NCI-H2196 treated with DMSO at 0.1 percent for 48 hours (cell line): Measurements from ENCODE around the gene LRRC19.

Experiments used
- DNase-seq: peaks from one replicate; lab custom pipeline; 2025; ENCODE audit not compliant: unreplicated experiment; lab: John Stamatoyannopoulos, UW

Gene LRRC19, protein sequence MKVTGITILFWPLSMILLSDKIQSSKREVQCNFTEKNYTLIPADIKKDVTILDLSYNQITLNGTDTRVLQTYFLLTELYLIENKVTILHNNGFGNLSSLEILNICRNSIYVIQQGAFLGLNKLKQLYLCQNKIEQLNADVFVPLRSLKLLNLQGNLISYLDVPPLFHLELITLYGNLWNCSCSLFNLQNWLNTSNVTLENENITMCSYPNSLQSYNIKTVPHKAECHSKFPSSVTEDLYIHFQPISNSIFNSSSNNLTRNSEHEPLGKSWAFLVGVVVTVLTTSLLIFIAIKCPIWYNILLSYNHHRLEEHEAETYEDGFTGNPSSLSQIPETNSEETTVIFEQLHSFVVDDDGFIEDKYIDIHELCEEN

DNA sequence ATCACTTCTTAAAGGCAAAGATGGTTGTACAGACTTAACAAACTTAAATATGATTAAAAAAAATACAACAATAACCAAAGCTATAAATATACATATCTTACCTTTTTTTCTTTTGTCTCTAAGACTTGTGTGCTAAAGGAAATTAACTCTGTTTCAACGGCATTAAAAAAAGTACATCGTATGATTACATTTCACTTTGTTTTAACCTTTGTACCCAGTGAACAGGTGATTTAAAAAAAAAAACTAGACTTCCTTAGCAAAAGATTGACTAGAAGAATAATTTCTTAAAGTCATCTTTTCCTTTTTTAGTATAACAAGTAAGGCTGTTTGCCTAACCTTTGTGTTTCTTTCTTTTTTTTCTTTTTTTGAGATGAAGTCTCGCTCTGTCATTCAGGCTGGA lies at the start of gene LRRC19:
TSS of gene LRRC19 (minus strand) at position 182 of the 400 bp plus-strand sequence. CDS start 5,978 bp downstream, outside the sequence.
- no peak for DNase-seq

DNA sequence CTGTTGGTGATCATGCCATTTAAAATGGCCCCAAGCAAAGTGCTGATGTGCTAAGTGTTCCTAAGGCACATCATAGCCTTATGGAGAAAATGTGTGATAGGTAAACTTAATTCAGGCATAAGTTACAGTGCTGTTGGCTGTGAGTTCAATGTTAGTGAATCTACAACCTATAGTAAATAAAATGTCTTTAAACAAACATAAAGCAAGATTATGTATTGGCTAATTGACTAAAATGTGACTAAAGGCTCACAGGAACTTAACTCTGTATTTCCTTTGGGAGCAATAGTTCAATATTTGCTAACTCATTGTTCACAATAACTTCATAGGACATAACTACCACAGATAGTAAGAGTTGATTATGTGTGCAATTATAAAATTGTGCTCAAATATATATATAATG lies 49.4 kb upstream of the LRRC19 start:
- no peak for DNase-seq

DNA sequence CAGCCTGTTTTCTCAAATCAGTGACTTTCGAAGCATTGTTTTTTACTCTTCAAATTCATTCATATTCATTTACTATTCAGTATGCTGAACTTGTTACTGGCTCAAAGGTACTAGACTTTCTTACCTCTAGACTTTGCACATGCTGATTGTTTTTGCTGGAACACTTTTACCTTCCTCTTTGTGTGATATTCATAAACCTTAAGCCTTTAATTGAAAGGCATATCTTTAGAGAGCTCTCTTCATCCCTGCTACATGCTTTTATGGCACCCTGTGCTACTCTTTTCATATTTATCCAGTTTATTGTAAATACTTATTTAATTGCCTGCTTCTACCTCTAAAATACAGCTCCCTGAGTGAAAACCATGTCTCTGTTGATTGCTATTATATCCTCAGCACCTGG lies 48.7 kb upstream of the LRRC19 start:
- DNase-seq, result no peak

DNA sequence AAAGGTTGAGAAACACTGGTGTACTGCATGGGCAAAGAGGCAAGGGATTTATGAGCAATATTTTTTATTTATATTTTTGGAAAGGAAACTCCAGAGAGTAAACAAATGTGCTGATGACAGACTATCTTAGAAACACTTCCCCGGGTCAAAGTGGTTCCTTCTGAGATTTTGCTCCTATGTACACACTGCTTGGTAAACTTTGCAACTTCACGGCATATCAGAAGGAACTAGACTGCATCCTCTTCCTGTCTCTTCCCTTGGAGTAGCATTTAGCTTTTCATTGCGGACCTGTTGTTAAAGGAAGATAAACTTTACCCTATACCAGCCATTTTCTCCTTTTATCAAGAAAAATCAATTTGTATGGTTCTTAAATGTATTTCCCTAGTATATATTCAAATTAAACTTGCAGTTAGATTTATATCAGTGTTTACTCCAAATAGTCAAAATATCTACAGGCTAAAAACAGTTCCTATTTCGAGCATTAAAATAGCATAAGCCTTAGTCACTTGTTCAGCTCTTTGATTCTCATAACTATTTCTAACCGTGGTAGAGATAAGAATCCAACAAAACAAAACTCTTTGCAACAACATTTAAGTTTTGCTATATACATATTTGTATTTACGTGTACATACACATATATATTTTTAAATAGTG lies 48.0 kb upstream of the LRRC19 start:
- DNase-seq, result no peak

DNA sequence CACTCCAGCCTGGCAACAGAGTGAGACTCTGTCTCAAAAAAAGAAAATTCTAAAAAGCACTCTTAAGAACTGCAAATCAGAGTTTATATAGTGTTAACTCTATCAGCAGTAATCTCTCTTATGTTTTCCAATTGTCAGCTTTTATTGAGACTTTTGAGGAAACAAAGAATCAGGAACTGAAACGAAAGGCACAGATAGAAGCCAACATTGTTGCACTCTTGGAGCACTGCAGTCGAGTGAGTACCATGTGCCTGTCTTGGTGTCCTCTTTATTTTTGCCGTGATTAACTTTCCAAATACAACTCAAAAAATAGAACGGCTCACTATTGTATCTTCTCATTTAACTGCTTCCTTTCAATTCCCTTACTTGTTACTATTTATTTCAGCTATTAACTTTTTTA lies 41.7 kb upstream of the LRRC19 start:
- no peak for DNase-seq

DNA sequence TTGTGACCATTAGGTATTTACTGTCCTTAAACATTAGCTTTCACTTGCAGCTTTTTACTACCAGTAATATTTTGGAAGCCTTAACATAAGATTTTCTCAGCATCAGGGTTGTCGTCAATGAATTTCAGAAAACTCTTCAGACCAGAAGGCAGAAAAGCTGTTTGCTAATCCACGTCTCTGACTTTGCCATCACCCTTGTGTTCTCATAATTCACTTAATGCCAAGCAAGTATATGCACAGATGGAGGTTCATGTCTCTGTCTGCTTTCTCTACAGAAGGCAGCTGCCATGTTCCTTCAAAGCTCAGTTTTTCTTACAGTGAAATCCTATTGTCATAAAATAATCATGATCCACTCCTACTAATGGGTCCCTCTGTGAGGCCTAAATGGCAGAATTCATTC lies 37.7 kb upstream of the LRRC19 start:
- DNase-seq, result no peak

DNA sequence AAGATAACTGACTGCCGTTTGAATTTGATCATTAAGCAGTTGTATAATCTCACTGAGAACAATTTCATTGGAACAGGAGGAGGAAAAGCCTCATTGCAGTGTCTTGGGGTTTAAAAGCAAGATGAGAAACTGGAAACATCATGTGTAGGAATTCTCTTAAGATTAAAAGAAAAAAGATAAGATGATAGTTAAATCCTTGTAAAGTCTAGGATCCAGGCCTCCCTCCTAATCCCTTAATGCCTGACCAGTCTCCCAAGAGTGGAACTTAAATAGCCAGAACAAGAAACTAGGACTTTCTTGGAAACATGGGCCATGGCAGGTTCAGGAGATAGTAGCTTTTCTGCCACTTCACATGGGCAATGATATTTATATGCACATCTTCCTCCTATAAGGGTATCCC lies 37.0 kb upstream of the LRRC19 start:
- DNase-seq, result no peak

DNA sequence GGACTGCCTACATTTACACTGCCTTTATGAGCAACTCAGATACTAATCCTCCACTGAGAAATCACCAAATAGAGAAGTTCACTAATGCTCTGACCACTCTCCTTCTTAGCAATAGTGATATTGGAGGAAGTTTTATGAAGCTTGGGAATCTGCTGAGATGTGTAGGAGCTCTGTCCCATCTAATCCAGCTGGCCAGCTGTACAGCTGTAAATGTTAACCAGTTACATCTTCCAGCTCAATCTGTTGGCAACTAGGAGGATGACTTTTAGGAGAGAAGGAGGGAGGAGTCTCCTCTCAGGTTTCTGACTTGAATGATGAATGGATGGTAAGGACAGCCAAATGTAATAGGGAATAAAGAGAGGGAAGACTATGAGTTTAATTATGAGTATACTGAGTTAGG lies 36.3 kb upstream of the LRRC19 start:
- no peak for DNase-seq

DNA sequence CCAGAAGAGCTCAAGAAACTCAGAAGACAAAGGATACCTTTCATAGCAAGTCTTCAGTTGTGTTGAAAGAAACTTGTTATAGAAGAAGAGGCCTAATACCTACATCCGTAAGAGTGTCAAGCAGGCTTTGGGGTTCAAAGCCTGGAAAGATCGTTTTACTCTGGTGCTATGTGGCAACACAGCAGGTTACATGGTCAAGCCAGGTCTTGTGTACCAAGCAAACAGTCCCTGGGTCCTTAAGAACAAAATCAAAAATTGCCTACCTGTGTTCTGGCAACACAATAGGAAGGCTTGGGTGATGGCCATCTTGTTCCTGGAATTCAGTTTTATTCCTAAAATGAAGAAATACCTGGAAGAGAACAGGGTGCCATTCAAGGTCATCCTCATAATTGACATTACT lies 32.0 kb upstream of the LRRC19 start:
- DNase-seq, result no peak

DNA sequence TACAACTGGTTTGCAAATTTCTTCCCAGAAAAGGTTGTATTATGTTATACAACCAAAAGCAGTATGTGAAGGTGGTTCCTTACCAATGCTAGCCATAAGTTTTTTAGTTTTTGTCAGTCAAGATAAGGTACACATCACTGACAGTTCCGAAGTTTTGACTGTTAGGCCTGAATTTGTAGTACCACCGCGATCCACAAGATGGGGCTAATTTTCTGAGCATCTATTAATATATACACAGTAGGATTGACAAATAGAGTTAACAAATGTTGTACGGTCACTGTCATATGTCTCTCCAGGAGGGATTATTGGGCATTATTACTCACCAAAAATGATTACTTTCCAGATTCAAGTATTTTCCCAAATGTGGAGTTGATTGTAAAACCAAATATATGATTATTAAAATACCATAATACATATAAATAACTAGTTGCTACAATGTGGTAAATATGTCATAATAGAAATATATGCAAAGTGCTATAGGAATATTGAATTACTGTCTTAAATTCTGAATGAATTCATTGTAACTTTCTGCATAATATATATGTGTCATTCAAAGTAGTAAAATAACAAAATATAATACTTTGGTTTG lies 28.4 kb upstream of the LRRC19 start:
- DNase-seq, result no peak

DNA sequence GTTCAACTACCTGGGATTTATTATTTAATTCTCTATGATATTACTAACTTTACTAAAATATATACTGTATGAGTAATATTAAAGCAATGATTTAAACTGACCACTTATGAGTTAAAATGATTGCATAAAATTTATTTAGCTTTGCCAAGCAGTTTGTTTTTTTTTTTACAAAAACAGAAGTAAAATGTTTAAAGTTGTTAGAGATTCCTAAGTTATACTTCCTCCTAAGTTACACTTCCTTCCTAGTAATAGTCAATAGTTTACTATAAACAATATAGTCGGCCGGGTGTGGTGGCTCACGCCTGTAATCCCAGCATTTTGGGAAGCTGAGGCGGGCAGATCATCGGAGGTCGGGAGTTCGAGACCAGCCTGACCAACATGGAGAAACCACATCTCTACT lies 23.7 kb upstream of the LRRC19 start:
- no peak for DNase-seq

DNA sequence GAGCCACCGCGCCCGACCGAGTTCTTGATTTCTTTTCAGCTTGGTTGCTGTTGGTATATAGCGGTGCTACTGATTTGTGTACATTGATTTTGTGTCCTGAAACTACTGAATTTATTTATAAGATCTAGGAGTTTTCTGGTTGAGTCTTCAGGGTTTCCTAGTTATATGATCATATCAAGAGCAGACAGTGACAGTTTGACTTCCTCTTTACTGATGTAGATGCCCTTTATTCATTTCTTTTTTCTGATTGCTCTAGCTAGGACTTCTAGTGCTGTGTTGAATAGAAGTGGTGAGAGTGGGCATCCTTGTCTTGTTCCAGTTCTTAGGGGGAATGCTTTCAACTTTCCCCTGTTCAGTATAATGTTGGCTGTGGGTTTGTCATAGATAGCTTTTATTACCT lies 17.4 kb upstream of the LRRC19 start:
- no peak for DNase-seq

DNA sequence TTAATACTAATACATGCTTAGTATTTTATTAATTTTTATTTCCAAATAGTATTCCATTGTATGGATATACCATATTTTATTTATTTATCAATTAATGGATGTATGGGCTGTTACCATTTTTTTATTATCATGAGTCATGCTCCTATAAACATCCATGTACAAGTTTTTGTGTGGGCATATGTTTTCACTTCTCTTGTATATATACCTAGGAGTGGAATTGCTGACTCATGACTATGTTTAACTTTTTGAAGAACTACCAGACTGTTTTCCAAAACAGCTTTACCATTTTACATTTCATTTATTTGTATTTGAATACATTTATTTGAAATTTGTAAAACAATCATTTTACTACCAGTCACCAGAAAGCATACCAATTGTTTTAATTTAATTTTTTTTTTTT lies 14.1 kb upstream of the LRRC19 start:
- DNase-seq, result no peak

DNA sequence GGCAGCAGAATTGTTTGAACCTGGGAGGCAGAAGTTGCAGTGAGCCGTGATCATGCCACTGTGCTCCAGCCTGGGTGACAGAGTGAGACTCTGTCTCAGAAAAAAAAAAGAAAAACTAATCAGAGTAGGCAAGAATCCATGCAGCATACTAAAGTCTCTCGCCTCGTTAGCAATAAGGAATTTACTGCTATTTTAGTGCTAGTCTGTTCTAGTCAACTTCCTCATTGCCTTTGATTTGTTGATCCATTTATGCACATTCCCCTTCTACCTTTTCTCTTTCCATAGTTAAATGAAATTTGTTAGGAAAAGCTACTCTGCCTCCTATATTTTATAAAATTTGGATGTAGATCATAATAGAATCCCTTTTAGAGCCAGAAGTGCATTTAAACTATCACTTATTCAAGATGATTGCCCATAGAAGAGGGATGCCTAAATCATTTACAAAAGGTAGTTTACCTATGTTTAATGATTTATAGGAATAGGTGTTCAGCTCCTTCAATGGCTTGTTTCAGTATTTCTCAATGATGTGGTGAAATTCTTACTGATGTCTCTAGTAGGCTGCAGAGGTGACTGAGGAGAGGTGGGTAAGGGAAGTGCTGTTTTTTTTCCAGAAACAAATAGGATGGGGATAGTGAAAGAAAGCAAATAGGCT lies 1.9 kb downstream of the LRRC19 start:
- DNase-seq, result no peak

DNA sequence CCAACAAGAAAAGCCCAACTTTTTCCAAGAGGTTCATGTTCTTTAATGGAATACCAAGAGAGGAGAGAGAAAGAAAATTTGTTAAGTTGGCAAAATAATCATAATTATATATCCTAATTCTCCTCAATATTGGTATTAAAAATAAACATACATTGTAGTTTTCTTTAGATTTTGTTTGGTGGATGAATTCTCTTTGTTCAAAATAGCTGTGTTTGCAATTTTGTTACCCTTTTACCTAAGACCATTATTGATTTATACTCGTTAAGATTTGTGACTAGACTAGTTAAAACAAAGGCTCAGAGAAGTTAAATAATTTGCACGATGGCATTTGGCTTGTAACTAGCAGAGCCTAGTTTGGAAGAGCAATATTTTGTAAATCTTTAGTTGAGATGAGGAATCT lies 9.7 kb downstream of the LRRC19 start:
- DNase-seq, result no peak

DNA sequence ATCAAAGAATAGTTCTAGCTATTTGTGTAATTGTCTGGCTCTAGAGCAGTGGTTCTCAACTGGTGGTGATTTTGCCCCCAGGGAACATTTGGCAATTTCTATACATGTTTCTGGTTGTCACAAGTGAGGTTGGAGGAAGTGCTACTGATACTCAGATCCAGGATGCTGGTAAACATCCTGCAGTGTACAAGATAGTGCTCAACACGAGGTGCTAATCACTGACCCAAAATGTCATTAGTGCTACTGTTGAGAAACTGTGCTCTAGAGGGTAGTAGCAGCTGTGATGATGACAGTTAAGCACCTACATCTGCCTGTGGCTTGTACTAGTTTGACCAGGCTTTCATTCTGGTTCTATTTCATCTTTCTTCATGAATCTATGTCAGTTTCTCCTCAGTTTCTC lies 22.1 kb downstream of the LRRC19 start:
- DNase-seq, result no peak

DNA sequence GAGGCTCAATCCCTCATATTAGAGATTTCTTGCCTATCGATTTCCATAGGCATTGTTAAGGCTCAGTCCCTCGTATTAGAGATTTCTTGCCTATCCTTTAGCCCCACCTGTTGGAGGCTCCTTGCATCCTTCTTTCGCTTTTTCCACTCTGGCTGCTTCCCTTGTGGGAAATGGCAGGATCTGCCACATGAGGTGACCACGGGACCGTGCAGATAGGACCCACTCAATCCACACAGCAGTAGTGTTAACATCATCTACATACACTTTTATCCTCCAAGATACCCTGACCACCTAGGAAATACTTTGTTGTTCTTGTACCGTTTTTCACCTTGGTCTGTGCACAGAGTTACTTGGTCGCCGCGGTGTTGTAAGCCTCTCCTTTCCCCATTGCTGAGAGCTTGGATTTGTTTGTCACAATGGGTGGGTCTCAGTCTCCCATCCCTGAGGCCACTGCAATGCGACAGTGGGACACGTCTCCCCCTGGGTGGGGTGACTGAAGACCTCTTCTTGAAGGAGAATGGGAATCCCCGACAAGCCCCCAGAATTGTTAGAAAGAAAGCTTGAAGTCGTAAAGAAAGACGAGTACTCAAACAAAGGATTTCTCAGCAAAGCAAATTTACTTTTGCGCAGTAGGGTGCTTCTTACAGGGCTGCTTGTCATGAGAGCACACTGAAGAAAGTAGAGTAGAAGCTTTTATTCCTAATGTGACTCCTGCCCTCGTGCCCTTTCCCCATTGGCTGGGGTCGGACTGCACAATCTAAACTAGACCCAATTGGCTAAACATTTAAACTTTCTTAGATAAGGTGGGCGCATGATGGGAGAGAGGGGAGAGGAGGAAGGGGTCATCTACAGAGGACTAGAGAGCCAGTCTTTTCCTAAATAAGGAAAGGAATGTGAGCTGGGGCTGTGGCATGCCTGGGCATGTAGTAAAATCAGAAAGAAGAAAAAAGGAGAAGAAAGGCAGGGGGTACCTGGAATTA lies 29.5 kb downstream of the LRRC19 start:
- DNase-seq, result no peak

DNA sequence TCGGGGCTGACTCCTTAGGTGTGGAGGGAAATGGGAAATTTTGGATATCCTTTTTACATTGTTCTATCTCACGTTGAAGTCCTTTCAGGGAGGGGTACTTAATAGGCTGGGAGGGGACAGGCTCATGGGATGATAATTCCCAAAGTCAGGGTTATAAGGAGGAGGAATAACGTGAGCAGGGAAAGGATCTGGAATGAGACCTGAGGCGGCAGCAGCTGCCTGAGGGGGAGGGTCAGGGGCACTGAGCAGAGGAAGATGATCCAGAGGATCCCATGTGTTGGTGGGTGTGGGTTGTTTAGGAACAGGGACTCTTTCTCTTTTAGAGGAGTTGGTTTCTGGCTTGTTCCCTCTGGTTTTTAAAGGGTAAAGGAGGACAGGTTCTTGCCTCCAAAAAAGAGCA lies 30.5 kb downstream of the LRRC19 start:
- DNase-seq, result no peak

DNA sequence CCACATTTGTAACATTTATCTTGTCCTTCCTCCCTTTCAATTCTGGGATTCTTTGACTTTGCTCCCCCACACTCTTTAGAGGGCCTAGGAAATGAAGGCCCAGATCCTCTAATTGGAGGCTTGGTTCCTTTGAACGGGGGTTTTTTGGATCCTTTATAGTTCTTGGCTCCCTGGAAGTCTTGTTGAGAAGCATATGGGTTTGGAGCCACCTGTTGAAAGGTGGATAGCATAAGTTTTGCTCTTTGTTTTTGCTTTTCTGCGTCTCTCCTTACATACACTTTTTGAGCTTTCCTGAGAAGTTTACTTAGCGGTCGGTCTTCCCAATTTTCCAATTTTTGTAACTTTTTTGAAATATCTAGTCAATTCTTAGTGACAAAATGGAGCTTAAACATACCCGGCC lies 31.5 kb downstream of the LRRC19 start:
- DNase-seq, result no peak

DNA sequence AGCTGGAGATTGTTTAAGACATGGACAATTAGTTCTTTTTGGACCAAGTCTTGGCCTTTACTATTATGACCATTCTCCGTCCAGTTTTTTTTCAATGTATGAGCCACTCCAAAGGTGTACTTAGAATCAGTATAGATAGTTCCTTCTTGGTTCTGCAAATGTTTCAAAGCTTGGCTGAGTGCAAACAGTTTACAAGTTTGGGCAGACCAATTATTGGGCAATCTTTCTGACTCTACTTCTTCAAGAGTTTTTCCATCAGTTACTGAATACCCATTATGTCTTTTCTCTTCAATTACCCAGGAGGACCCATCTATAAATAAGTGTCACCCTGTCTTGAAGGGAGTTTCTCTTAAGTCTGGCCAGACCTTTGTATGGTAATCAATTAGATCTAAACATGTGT lies 33.8 kb downstream of the LRRC19 start:
- no peak for DNase-seq

DNA sequence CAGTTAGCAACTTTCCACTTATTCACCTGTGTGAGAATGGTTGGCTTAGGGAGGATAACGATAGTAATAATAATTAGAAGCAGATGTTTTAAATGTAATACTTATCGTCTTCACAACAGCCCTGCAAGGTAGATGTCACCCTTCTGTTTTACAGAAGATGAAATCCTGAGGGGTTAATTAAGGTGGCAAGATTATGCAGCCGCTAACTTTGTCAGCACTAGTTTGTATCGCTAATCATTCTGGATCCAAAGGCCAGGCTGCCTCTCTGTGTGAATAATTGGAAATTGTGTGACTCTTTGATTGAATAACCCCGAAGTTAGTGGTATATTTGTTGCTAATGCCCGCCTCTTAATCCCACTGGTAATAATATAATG lies 48.6 kb downstream of the LRRC19 start:
- no peak for DNase-seq
